Stimulated activated CD8-positive, alpha-beta memory T cell treated with anti-CD3 and anti-CD28 coated beads, Interleukin-7, amount 100 ng/mL, for 1 hour (primary cell): ENCODE measurements around the gene BMP10.

ENCODE experiments used
- DNase-seq, 2 donors: peaks; one replicate each; pipeline ENCODE4 v3.0.0-alpha.2; 2020; ENCODE audit warnings: low read depth in 2 of 2

The BMP10 gene

DNA sequence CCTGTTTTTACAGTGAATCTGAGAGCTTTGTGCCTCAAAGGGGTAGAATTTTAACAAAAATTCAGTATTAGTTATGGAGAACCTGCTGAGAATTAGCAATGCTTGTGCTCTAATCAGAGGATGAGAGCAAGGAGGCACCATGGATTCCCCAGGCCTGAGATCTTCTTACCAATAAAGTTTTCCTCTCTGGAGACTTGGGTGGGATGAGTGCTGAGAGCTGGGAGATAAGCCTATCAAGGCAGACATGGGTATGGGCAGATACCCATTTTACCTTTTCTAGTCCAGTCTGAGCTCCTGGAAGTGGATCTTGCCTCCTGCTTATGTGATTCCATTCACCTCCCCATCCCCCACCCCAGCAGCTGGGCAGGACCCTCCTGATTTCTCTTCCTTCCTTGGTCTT, 53.9 kb downstream of the BMP10 start:
- DNase-seq, result no peak
